Osteocyte (in vitro differentiated cells): ENCODE results near the gene PRKAR1B. TPM values are rescaled to one million over a fixed set of nuclear protein-coding genes. Genes with fewer than 3 reads are reported as not detected.

Experiments
- DNase-seq: peaks from one replicate; pipeline ENCODE4 v3.0.0; 2021; ENCODE audit warnings: mixed read lengths; ENCODE audit not compliant: unreplicated experiment; ENCODE audit errors: extremely low spot score
- H3K27ac Mint-ChIP-seq: one replicate; pipeline ENCODE4 v1.8.0; 2021; ENCODE audit warnings: mild to moderate bottlenecking, mixed read lengths; ENCODE audit not compliant: unreplicated experiment
- H3K27me3 Mint-ChIP-seq: one replicate; pipeline ENCODE4 v1.8.0; 2021; ENCODE audit warnings: mixed read lengths; ENCODE audit not compliant: unreplicated experiment
- H3K36me3 Mint-ChIP-seq: one replicate; pipeline ENCODE4 v1.8.0; 2021; ENCODE audit warnings: mixed read lengths; ENCODE audit not compliant: unreplicated experiment
- H3K4me1 Mint-ChIP-seq: one replicate; pipeline ENCODE4 v1.8.0; 2021; ENCODE audit warnings: mixed read lengths; ENCODE audit not compliant: unreplicated experiment
- H3K4me3 Mint-ChIP-seq: one replicate; pipeline ENCODE4 v1.8.0; 2021; ENCODE audit warnings: mild to moderate bottlenecking, moderate library complexity, mixed read lengths; ENCODE audit not compliant: unreplicated experiment
- H3K9me3 Mint-ChIP-seq: one replicate; pipeline ENCODE4 v1.8.0; 2021; ENCODE audit warnings: mixed read lengths; ENCODE audit not compliant: unreplicated experiment
- total RNA-seq: library from RNA; stranded (reverse); gene quantifications from 2 replicates; pipeline ENCODE4 v1.2.1, GENCODE V29; 2021
- TF ChIP-seq, protein P1 (sequence below): fragments of 200-600 bp; sonication (generic); IDR thresholded peaks from 2 replicates; pipeline ENCODE4 v1.5.0; 2021; ENCODE audit warnings: antibody characterized with exemption, mild to moderate bottlenecking, moderate library complexity

Gene PRKAR1B
- total RNA-seq, 1 donor from 2014 or later: 12.0 TPM

DNA sequence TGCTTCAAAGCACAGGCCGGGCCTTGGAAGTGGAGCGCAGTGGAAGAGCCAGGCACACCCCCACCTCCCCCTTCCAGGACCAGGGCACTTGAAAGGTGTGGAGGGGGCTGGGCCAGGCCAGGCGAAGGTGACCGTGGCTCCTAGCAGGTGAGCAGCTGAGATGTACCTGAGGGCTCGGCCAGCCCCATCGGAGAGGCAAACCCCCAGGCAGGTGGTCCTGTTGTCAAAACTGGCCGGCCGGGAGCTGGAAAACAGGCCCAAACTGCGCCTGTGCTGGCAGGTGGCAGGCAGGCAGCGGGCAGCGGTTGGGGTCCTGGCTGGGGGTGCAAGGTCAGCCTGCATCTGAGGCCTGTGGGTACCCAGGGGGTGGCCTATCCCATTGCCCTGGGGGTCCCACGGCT lies 97.0 kb downstream of the PRKAR1B start:
- Mint-ChIP-seq H3K9me3 (peaks cover 2% of the 10 kb centered on the region), H3K36me3 (peaks cover 1% of the 10 kb centered on the region), H3K27ac (no peak overlapping the region), H3K4me1 (no peaks in the 10 kb centered on the region), H3K27me3 (no peaks in the 10 kb centered on the region), H3K4me3 (no peak overlapping the region)
- TF ChIP-seq, protein P1, sequence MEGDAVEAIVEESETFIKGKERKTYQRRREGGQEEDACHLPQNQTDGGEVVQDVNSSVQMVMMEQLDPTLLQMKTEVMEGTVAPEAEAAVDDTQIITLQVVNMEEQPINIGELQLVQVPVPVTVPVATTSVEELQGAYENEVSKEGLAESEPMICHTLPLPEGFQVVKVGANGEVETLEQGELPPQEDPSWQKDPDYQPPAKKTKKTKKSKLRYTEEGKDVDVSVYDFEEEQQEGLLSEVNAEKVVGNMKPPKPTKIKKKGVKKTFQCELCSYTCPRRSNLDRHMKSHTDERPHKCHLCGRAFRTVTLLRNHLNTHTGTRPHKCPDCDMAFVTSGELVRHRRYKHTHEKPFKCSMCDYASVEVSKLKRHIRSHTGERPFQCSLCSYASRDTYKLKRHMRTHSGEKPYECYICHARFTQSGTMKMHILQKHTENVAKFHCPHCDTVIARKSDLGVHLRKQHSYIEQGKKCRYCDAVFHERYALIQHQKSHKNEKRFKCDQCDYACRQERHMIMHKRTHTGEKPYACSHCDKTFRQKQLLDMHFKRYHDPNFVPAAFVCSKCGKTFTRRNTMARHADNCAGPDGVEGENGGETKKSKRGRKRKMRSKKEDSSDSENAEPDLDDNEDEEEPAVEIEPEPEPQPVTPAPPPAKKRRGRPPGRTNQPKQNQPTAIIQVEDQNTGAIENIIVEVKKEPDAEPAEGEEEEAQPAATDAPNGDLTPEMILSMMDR: no peak
- DNase-seq: no peak

GRCh38 chr7:628826-629225 lies 98.3 kb downstream of the PRKAR1B start:
- no peak overlapping the region for H3K4me3 Mint-ChIP-seq
- H3K27ac Mint-ChIP-seq: no peak overlapping the region
- H3K36me3 Mint-ChIP-seq: peaks cover 3% of the 10 kb centered on the region
- no peaks in the 10 kb centered on the region for H3K27me3 Mint-ChIP-seq
- no peaks in the 10 kb centered on the region for H3K4me1 Mint-ChIP-seq
- TF ChIP-seq, protein P1: no peak
- no peak for DNase-seq
- H3K9me3 Mint-ChIP-seq: peaks cover 11% of the 10 kb centered on the region

- H3K27ac Mint-ChIP-seq: no peak overlapping the region
- H3K4me1 Mint-ChIP-seq: no peaks in the 10 kb centered on the region
- H3K9me3 Mint-ChIP-seq: peaks cover 13% of the 10 kb centered on the region
- H3K36me3 Mint-ChIP-seq: peaks cover 3% of the 10 kb centered on the region
- H3K4me3 Mint-ChIP-seq: no peak overlapping the region
- TF ChIP-seq, protein P1: no peak
- H3K27me3 Mint-ChIP-seq: no peaks in the 10 kb centered on the region
- no peak for DNase-seq
Measured at GRCh38 chr7:628402-628763, 98.7 kb downstream of the PRKAR1B start.

DNA sequence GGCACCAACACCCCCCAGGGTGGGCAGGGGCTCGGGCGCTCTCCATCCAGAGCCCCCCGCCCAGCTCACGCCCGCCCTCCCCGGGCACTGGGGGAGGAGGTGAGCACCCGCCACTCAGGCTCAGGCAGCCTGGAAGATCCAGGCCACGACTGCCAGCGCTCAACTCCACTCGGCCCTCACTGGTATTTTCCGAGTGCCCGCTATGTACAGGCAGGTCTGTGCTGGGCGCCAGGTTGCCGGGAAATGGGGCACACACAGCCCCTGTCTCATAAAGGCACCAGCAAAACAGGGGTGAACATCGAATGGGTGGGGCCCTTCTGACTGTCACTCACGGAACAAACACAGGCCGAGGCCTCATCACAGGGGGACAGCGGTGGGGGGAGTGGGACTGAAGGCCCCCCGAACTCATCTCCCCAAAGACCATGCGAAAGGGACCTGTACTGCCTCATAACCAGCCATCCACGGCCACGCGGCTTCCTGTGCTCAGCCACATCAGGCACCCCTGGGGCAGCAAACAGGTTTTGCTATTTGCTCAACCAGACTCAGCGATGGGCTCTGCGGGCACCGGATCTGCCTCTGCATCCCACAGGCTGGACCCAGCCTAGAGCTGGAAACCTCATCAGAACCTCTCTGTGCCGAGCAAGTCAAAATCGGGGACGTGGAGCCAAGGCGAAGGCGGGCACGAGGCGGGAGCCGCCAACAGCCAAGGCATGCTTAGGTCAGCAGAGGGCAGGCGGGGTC lies 99.2 kb downstream of the PRKAR1B start:
- TF ChIP-seq, protein P1: no peak
- no peak overlapping the region for H3K27ac Mint-ChIP-seq
- peaks cover 3% of the 10 kb centered on the region for H3K36me3 Mint-ChIP-seq
- no peak for DNase-seq
- no peak overlapping the region for H3K4me3 Mint-ChIP-seq
- H3K4me1 Mint-ChIP-seq: no peaks in the 10 kb centered on the region
- H3K9me3 Mint-ChIP-seq: peaks cover 16% of the 10 kb centered on the region
- H3K27me3 Mint-ChIP-seq: no peaks in the 10 kb centered on the region

- no peak for DNase-seq
- Mint-ChIP-seq H3K27me3 (no peaks in the 10 kb centered on the region), H3K9me3 (peaks cover 25% of the 10 kb centered on the region), H3K4me1 (no peaks in the 10 kb centered on the region), H3K36me3 (peaks cover 6% of the 10 kb centered on the region), H3K4me3 (no peak overlapping the region), H3K27ac (no peak overlapping the region)
- TF ChIP-seq, protein P1: no peak
Measured at GRCh38 chr7:625376-625971, 101.6 kb downstream of the PRKAR1B start.
